Astrocyte (in vitro differentiated cells and primary cell): ENCODE measurements around the gene C2CD2.

Source experiments
- EZH2 ChIP-seq: IDR thresholded peaks from 2 replicates; pipeline ENCODE4 v1.6.1; 2012; ENCODE audit warnings: mild to moderate bottlenecking, low read length, inconsistent platforms; ENCODE audit not compliant: insufficient read depth
- TF ChIP-seq, protein P1 (sequence below): IDR thresholded peaks from 2 replicates; pipeline ENCODE4 v1.5.1; 2011; ENCODE audit warnings: low read depth, mild to moderate bottlenecking, inconsistent platforms, low read length, moderate library complexity; ENCODE audit not compliant: insufficient read depth

DNA sequence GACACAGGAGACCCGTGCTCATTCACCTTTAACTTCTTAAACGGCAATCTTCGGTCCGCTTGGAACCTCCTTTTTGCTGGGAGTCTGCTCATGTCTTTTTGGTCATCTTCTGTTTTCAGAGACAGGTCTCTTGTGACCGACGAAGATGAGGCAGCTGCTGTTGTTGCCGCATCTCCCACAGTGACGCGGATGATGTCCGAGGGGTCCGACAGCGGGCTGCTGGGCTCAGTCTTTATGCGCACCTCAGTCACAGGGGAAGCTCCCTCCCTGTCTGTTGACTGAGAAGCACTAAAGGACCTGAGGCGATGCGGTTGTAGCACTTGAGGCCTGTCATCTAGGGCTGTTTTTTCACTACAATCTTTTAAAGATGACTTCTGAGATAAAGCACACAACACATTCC lies 38.8 kb upstream of the C2CD2 start:
- TF ChIP-seq EZH2, result no peak
- TF ChIP-seq, protein P1, sequence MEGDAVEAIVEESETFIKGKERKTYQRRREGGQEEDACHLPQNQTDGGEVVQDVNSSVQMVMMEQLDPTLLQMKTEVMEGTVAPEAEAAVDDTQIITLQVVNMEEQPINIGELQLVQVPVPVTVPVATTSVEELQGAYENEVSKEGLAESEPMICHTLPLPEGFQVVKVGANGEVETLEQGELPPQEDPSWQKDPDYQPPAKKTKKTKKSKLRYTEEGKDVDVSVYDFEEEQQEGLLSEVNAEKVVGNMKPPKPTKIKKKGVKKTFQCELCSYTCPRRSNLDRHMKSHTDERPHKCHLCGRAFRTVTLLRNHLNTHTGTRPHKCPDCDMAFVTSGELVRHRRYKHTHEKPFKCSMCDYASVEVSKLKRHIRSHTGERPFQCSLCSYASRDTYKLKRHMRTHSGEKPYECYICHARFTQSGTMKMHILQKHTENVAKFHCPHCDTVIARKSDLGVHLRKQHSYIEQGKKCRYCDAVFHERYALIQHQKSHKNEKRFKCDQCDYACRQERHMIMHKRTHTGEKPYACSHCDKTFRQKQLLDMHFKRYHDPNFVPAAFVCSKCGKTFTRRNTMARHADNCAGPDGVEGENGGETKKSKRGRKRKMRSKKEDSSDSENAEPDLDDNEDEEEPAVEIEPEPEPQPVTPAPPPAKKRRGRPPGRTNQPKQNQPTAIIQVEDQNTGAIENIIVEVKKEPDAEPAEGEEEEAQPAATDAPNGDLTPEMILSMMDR, result no peak
